H1 (cell line): ENCODE results near the gene QSOX2. TPM values are rescaled to one million over a fixed set of nuclear protein-coding genes. Genes with fewer than 3 reads are reported as not detected.

Experiments used
- CTCF ChIA-PET: fragments of 300-600 bp; sonication (Branson Sonifier 250); formaldehyde crosslinking; loops from one replicate; lab custom pipeline; 2021; ENCODE audit not compliant: partially characterized antibody; lab: Charles Lee
- POLR2A ChIA-PET: fragments of 300-600 bp; sonication (Branson Sonifier 250); formaldehyde crosslinking; loops from one replicate; lab custom pipeline; 2021; ENCODE audit warnings: inconsistent platforms; ENCODE audit not compliant: partially characterized antibody; lab: Charles Lee
- DNase-seq, 2 experiments: peaks; one replicate each; pipeline versions ENCODE4 v3.0.0 to v3.0.0-alpha.2; 2010 to 2022; ENCODE audit warnings: low spot score in 2 of 2, low read depth in 1 of 2, mixed read lengths in 1 of 2
- FAIRE-seq: peaks from 2 replicates; lab custom pipeline; 2011; peaks lifted over from hg19 to GRCh38; lab: Jason Lieb, UNC
- H2AFZ ChIP-seq: 2 replicates; pipeline ENCODE4 v1.8.1; 2012; ENCODE audit warnings: low read length, inconsistent platforms
- H2AK5ac ChIP-seq: 2 replicates; pipeline ENCODE4 v1.6.1; 2013; ENCODE audit warnings: low read depth, low read length
- H2BK120ac ChIP-seq: replicated peaks from 2 replicates; pipeline ENCODE3; 2013; ENCODE audit warnings: low read depth, low read length, inconsistent platforms
- H2BK12ac ChIP-seq: 2 replicates; pipeline ENCODE4 v1.6.1; 2013; ENCODE audit warnings: low read depth, low read length
- H2BK15ac ChIP-seq: 2 replicates; pipeline ENCODE4 v1.6.1; 2013; ENCODE audit warnings: low read length
- H2BK20ac ChIP-seq: 2 replicates; pipeline ENCODE4 v1.6.1; 2013; ENCODE audit warnings: low read length
- H2BK5ac ChIP-seq: 2 replicates; pipeline ENCODE4 v1.6.1; 2013; ENCODE audit warnings: low read depth, low read length
- H3K14ac ChIP-seq: 2 replicates; pipeline ENCODE4 v1.6.1; 2013; ENCODE audit warnings: inconsistent platforms; ENCODE audit not compliant: insufficient read length
- H3K18ac ChIP-seq: 2 replicates; pipeline ENCODE4 v1.6.1; 2013; ENCODE audit warnings: low read length; ENCODE audit errors: extremely low read depth
- H3K23ac ChIP-seq: 2 replicates; pipeline ENCODE4 v1.6.1; 2013; ENCODE audit warnings: inconsistent platforms; ENCODE audit not compliant: insufficient read length
- H3K23me2 ChIP-seq: 2 replicates; pipeline ENCODE4 v1.6.1; 2013; ENCODE audit warnings: low read depth, low read length
- H3K27ac ChIP-seq: 2 replicates; pipeline ENCODE4 v1.6.1; 2011; ENCODE audit warnings: low read depth, low read length, inconsistent platforms
- H3K27me3 ChIP-seq, 4 experiments: replicated peaks in 1 of 4; 1 replicate in 1 of 4; 2 replicates in 3 of 4; pipeline versions ENCODE4 v1.6.1 to v1.8.1; 2011 to 2013; ENCODE audit warnings: low read length in 3 of 4, mild to moderate bottlenecking in 3 of 4, inconsistent platforms in 2 of 4, mixed read lengths in 2 of 4, moderate library complexity in 1 of 4; ENCODE audit not compliant: control insufficient read depth in 3 of 4, insufficient read depth in 3 of 4; ENCODE audit errors: extremely low read depth in 1 of 4
- H3K36me3 ChIP-seq, 4 experiments: 2 replicates each; pipeline versions ENCODE4 v1.6.1 to v1.8.1; 2011 to 2013; ENCODE audit warnings: mild to moderate bottlenecking in 4 of 4, low read length in 3 of 4, moderate library complexity in 2 of 4, control low read depth in 1 of 4, inconsistent platforms in 1 of 4; ENCODE audit not compliant: insufficient read depth in 4 of 4, control insufficient read depth in 2 of 4
- H3K4ac ChIP-seq: replicated peaks from 2 replicates; pipeline ENCODE3; 2013; ENCODE audit warnings: low read length, low read depth, mixed read lengths, inconsistent platforms; ENCODE audit not compliant: insufficient read length
- H3K4me1 ChIP-seq, 4 experiments: replicated peaks in 1 of 4; 1 replicate in 1 of 4; 2 replicates in 3 of 4; pipeline versions ENCODE4 v1.6.1 to v1.8.1; 2011 to 2013; ENCODE audit warnings: low read length in 3 of 4, inconsistent platforms in 2 of 4, mixed read lengths in 1 of 4; ENCODE audit not compliant: insufficient read depth in 4 of 4, control insufficient read depth in 3 of 4
- H3K4me2 ChIP-seq, 2 experiments: 2 replicates each; pipeline versions ENCODE4 v1.6.1 to v1.8.1; 2011 to 2013; ENCODE audit warnings: low read depth in 2 of 2, low read length in 2 of 2, control low read depth in 1 of 2, inconsistent platforms in 1 of 2, mild to moderate bottlenecking in 1 of 2; ENCODE audit not compliant: insufficient read depth in 1 of 2
- H3K4me3 ChIP-seq, 4 experiments: fragments of 200-600, 300-600 bp in 1 of 4; sonication (generic), shearing (Covaris generic), sonication (Bioruptor Twin) in 1 of 4; 2 replicates each; pipeline versions ENCODE4 v1.5.1 to v1.8.1; 2011 to 2016; ENCODE audit warnings: low read length in 4 of 4, low read depth in 3 of 4, control low read depth in 2 of 4, inconsistent platforms in 2 of 4, mild to moderate bottlenecking in 2 of 4, mixed read lengths in 1 of 4, moderate library complexity in 1 of 4; ENCODE audit not compliant: insufficient read depth in 2 of 4; ENCODE audit errors: extremely low read depth in 1 of 4
- H3K56ac ChIP-seq: replicated peaks from 2 replicates; pipeline ENCODE3; 2013; ENCODE audit warnings: low read depth, mild to moderate bottlenecking, mixed read lengths, low read length, inconsistent platforms; ENCODE audit not compliant: insufficient read length
- H3K79me1 ChIP-seq: 2 replicates; pipeline ENCODE4 v1.6.1; 2013; ENCODE audit warnings: low read depth, low read length, control low read depth
- H3K79me2 ChIP-seq, 2 experiments: 2 replicates each; pipeline versions ENCODE4 v1.6.1 to v1.8.1; 2012 to 2013; ENCODE audit warnings: low read length in 2 of 2, mild to moderate bottlenecking in 2 of 2, inconsistent platforms in 1 of 2; ENCODE audit not compliant: insufficient read depth in 2 of 2, control insufficient read depth in 1 of 2
- H3K9ac ChIP-seq, 4 experiments: replicated peaks in 1 of 4; 1 replicate in 1 of 4; 2 replicates in 3 of 4; pipeline versions ENCODE4 v1.6.1 to v1.8.1; 2011 to 2013; ENCODE audit warnings: low read depth in 3 of 4, low read length in 3 of 4, control low read depth in 2 of 4, mild to moderate bottlenecking in 2 of 4, moderate library complexity in 2 of 4, inconsistent platforms in 1 of 4; ENCODE audit errors: extremely low read depth in 1 of 4
- H3K9me3 ChIP-seq, 2 experiments: 2 replicates each; pipeline versions ENCODE4 v1.6.1 to v1.8.1; 2012 to 2013; ENCODE audit warnings: mild to moderate bottlenecking in 2 of 2, moderate library complexity in 2 of 2, control low read depth in 1 of 2, inconsistent platforms in 1 of 2, low read depth in 1 of 2, low read length in 1 of 2, mixed read lengths in 1 of 2; ENCODE audit not compliant: insufficient read depth in 2 of 2
- H4K20me1 ChIP-seq, 2 experiments: replicated peaks in 1 of 2; 2 replicates each; pipeline versions ENCODE3 to v1.8.1; 2011 to 2013; ENCODE audit warnings: inconsistent platforms in 2 of 2, low read length in 2 of 2, mild to moderate bottlenecking in 1 of 2; ENCODE audit not compliant: insufficient read depth in 2 of 2, control insufficient read depth in 1 of 2
- H4K5ac ChIP-seq: 2 replicates; pipeline ENCODE4 v1.6.1; 2013; ENCODE audit warnings: low read length, low read depth, mixed read lengths, inconsistent platforms; ENCODE audit not compliant: insufficient read length
- H4K8ac ChIP-seq: 2 replicates; pipeline ENCODE4 v1.8.0; 2013; ENCODE audit warnings: mild to moderate bottlenecking, moderate library complexity, low read length, inconsistent platforms; ENCODE audit not compliant: insufficient read depth; ENCODE audit errors: extremely low read depth
- H4K91ac ChIP-seq: replicated peaks from 2 replicates; pipeline ENCODE3; 2013; ENCODE audit warnings: low read length, mixed read lengths, inconsistent platforms; ENCODE audit not compliant: insufficient read length
- BCL11A ChIP-seq, 2 experiments: IDR thresholded peaks; one replicate each; pipeline ENCODE4 v1.6.1; 2011; ENCODE audit warnings: low read depth in 2 of 2, low read length in 2 of 2, mild to moderate bottlenecking in 2 of 2
- CBX5 ChIP-seq: fragments of 300-800, 300-1000 bp; sonication (generic); IDR thresholded peaks from 2 replicates; pipeline ENCODE4 v1.7.1; 2016; ENCODE audit warnings: antibody characterized with exemption, low read length, low read depth
- CHD1 ChIP-seq: IDR thresholded peaks from 2 replicates; pipeline ENCODE4 v1.6.1; 2012; ENCODE audit warnings: low read depth, low read length, improper control_type of control experiment
- CTBP2 ChIP-seq: IDR thresholded peaks from 2 replicates; pipeline ENCODE4 v1.7.0; 2011; ENCODE audit warnings: borderline replicate concordance, mild to moderate bottlenecking, moderate library complexity, mixed read lengths, low read length; ENCODE audit not compliant: insufficient read depth, insufficient read length
- GABPA ChIP-seq: IDR thresholded peaks from 2 replicates; pipeline ENCODE4 v1.6.1; 2011; ENCODE audit warnings: mild to moderate bottlenecking, low read length, moderate library complexity, borderline replicate concordance; ENCODE audit not compliant: insufficient read depth
- KDM1A ChIP-seq: fragments of 200-600, 300-600 bp; sonication (generic); IDR thresholded peaks from 2 replicates; pipeline ENCODE4 v1.7.1; 2016; ENCODE audit warnings: mild to moderate bottlenecking, low read length, borderline replicate concordance
- NANOG ChIP-seq: IDR thresholded peaks from 2 replicates; pipeline ENCODE4 v1.6.1; 2011; ENCODE audit warnings: low read length, low read depth, mild to moderate bottlenecking, inconsistent platforms; ENCODE audit not compliant: insufficient read depth, poor library complexity, severe bottlenecking
- RFX5 ChIP-seq: IDR thresholded peaks from 2 replicates; pipeline ENCODE4 v1.6.1; 2011; ENCODE audit warnings: low read depth, low read length, improper control_type of control experiment, borderline replicate concordance
- RXRA ChIP-seq: IDR thresholded peaks from 2 replicates; pipeline ENCODE4 v1.6.1; 2011; ENCODE audit warnings: low read depth, mild to moderate bottlenecking, low read length, moderate library complexity; ENCODE audit not compliant: insufficient read depth
- SIX5 ChIP-seq: IDR thresholded peaks from 2 replicates; pipeline ENCODE4 v1.6.1; 2011; ENCODE audit warnings: mild to moderate bottlenecking, low read depth, low read length
- TBP ChIP-seq: IDR thresholded peaks from 2 replicates; pipeline ENCODE4 v1.6.1; 2011; ENCODE audit warnings: low read depth, low read length, improper control_type of control experiment
- TCF12 ChIP-seq: IDR thresholded peaks from 2 replicates; pipeline ENCODE4 v1.6.1; 2011; ENCODE audit warnings: low read depth, mild to moderate bottlenecking, low read length
- YY1 ChIP-seq: IDR thresholded peaks from 2 replicates; pipeline ENCODE4 v1.6.1; 2011; ENCODE audit warnings: low read depth, mild to moderate bottlenecking, low read length
- WGBS, 2 experiments: shearing (Covaris generic) in 1 of 2; methylation state at CpG; one replicate each; pipeline versions ENCODE4 v1.1.6 to v1.1.7; 2013 to 2015; ENCODE audit warnings: low lambda C conversion rate in 2 of 2, mixed read lengths in 2 of 2, inconsistent platforms in 1 of 2, low coverage in 1 of 2, missing lambda C conversion rate in 1 of 2; ENCODE audit not compliant: insufficient replicate concordance in 2 of 2, insufficient coverage in 1 of 2, insufficient read length in 1 of 2; ENCODE audit errors: extremely low coverage in 1 of 2, missing lambda C conversion rate in 1 of 2; 5-methylcytosine and 5-hydroxymethylcytosine counted together
- polyA plus RNA-seq, 7 experiments: library from polyadenylated mRNA; depleted of rRNA in 3 of 7; stranded (reverse) in 5 of 7; unstranded in 2 of 7; fragments of >200 nt in 5 of 7; fragments of 200-250 nt in 2 of 7; gene quantifications; 1 replicate in 5 of 7; 2 replicates in 1 of 7; 4 replicates in 1 of 7; pipeline versions ENCODE4 v1.2.1 to v1.2.3, GENCODE V29; 2011 to 2013; ENCODE audit warnings: missing spikeins in 2 of 7, mixed read lengths in 2 of 7
- total RNA-seq: library from RNA; stranded (reverse); fragmentation: NEBNext Ultra II Directional; extraction: Animal tissue kit (Norgen Biotek cat#: 25700); gene quantifications from 2 replicates; pipeline ENCODE4 v1.2.1, GENCODE V29; 2021
- TF ChIP-seq, protein P1 (sequence below): IDR thresholded peaks from 2 replicates; pipeline ENCODE4 v1.6.1; 2012; ENCODE audit warnings: inconsistent platforms

Gene QSOX2
- total and polyA plus RNA-seq, 2 of the 8 experiments (the other 6 are each of a cell fraction or from before 2014, with no cell fraction given), result 18.0 to 28.6 TPM

DNA sequence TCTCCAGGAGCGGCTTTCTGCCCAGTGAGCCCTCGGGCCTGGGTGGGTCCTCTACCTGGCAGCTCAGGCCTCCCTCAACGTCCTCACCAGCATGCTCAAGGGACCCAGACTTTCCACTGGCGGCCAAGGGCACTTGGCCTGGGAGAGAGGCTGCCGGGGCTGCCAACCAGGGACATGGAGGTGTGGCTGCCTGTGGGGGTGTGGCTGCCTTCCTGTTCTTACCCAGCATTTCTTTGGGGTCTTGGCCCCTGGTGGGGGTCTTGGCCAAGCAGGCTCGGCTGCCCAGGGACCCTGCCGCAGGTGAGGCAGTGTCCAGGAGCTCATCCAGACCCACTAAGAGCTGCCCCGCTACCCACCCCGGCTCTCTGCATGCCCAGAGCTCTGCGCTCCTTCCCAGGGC is 7.2 kb upstream of the QSOX2 start:
- Histone ChIP-seq H4K5ac (no peak overlapping the region), H3K79me2 (no peaks in the 10 kb centered on the region), H3K36me3 (no peaks in the 10 kb centered on the region), H3K4ac (no peak overlapping the region), H3K79me1 (no peaks in the 10 kb centered on the region), H3K4me1 (peaks cover 0 to 4% (median 2%) of the 10 kb centered on the region in 4 experiments; a peak in 3 of 7 replicates), H2BK15ac (no peak overlapping the region), H2BK20ac (no peak overlapping the region)
- TF ChIP-seq BCL11A (IDR thresholded peaks at IDR 0.05; ENCODE audit: low read depth in 2 of 2, low read length in 2 of 2) (no peak), TCF12 (no peak), CTBP2 (no peak), SIX5 (no peak), GABPA (no peak), CHD1 (no peak), RFX5 (no peak), YY1 (no peak), KDM1A (no peak), NANOG (no peak), CBX5 (no peak), RXRA (no peak), TBP (no peak)
- TF ChIP-seq, protein P1, sequence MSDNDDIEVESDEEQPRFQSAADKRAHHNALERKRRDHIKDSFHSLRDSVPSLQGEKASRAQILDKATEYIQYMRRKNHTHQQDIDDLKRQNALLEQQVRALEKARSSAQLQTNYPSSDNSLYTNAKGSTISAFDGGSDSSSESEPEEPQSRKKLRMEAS, result no peak
- TF ChIP-seq, all 59 proteins: peak for 0
- no peak overlapping the region for H4K91ac ChIP-seq
- no peak overlapping the region for H2BK12ac ChIP-seq
- 83% methylated on average over 7 of the region's 10 CpGs; no CpG with 5 or more reads in 1 of the 2 experiments for WGBS, 2 experiments
- H3K14ac ChIP-seq, result no peak overlapping the region
- H3K56ac ChIP-seq, result no peak overlapping the region
- no peak overlapping the region for H2BK120ac ChIP-seq
- DNase-seq (no peak), FAIRE-seq (no peak)
- no peak overlapping the region for H2AK5ac ChIP-seq
- no peak overlapping the region for H3K27ac ChIP-seq
- no peak overlapping the region; the same call in 1 of the 2 replicates for H4K8ac ChIP-seq
- ChIA-PET CTCF (interaction anchor here (0.6 to 1.2 kb wide), 4 partner anchors 13 to 169 kb away, joined by 3 to 5 read pairs (median 4); no protein-coding TSS in a partner anchor), POLR2A (interaction anchor here (1.0 to 1.6 kb wide), 2 partner anchors 8 to 36 kb away, joined by 3 to 4 read pairs; no protein-coding TSS in a partner anchor)
- no peak overlapping the region for H2AFZ ChIP-seq
- no peak overlapping the region for H2BK5ac ChIP-seq
- no peak overlapping the region for H3K18ac ChIP-seq
- no peaks in the 10 kb centered on the region for H3K27me3 ChIP-seq
- H3K4me2 ChIP-seq, result no peak overlapping the region
- H3K23me2 ChIP-seq, result no peaks in the 10 kb centered on the region
- H3K9me3 ChIP-seq, result no peaks in the 10 kb centered on the region
- H3K23ac ChIP-seq, result no peak overlapping the region
- no peaks in the 10 kb centered on the region for H4K20me1 ChIP-seq
- no peak overlapping the region for H3K9ac ChIP-seq
- no peak overlapping the region for H3K4me3 ChIP-seq
